ENCODE results near the gene SLC39A2. TPM values are rescaled to one million over a fixed set of nuclear protein-coding genes. Genes with fewer than 3 reads are reported as not detected.

Gene SLC39A2
- total and polyA plus RNA-seq, 9 of the 15 experiments (the other 6 are each of a cell fraction or from before 2014, with no cell fraction given) = 0.06 to 0.09 TPM; not detected in 7

DNA sequence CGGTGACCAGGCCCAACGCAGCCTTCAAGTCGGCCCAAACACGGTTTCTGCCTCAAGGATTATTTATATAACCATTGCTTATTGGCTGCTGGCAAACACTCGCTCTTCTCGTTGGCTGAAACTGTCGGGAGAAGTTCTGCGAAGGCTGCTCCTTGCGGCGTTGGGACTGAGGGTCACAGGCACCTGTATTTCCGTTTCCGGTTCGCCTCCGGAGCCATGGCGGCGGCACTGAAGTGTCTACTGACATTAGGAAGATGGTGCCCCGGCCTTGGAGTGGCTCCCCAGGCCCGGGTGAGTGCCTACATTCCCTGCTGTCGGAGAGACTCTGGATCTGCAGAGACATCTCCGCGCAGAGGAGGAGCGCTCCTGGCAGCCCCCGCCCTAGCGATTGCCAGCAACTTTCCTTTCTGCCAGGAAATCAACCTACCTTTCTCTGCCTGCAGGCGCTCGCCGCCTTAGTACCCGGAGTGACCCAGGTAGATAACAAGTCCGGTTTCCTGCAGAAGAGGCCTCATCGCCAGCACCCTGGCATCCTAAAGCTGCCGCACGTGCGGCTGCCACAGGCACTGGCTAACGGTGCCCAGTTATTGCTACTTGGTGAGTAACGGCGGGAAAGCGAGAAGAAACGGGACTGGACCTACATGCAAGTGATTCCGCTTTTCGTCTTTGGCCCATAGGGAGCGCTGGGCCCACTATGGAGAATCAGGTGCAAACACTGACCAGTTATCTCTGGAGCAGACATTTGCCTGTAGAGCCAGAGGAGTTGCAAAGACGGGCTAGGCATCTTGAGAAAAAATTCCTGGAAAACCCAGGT is 9.1 kb upstream of the SLC39A2 start, which contains the start of gene METTL17 (continued):
- TF ChIP-seq, protein P1, sequence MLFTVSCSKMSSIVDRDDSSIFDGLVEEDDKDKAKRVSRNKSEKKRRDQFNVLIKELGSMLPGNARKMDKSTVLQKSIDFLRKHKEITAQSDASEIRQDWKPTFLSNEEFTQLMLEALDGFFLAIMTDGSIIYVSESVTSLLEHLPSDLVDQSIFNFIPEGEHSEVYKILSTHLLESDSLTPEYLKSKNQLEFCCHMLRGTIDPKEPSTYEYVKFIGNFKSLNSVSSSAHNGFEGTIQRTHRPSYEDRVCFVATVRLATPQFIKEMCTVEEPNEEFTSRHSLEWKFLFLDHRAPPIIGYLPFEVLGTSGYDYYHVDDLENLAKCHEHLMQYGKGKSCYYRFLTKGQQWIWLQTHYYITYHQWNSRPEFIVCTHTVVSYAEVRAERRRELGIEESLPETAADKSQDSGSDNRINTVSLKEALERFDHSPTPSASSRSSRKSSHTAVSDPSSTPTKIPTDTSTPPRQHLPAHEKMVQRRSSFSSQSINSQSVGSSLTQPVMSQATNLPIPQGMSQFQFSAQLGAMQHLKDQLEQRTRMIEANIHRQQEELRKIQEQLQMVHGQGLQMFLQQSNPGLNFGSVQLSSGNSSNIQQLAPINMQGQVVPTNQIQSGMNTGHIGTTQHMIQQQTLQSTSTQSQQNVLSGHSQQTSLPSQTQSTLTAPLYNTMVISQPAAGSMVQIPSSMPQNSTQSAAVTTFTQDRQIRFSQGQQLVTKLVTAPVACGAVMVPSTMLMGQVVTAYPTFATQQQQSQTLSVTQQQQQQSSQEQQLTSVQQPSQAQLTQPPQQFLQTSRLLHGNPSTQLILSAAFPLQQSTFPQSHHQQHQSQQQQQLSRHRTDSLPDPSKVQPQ (CRISPR knock-in tag; IDR thresholded peaks at IDR 0.05; ENCODE audit: borderline replicate concordance) = no peak
- TF ChIP-seq FUS (optimal IDR thresholded peaks at IDR 0.05; ENCODE audit: low read depth, low read length) = no peak
- TF ChIP-seq TSC22D4 (tag; IDR thresholded peaks at IDR 0.05) = no peak
- no peak for TF ChIP-seq ZNF551 (CRISPR knock-in tag; IDR thresholded peaks at IDR 0.05)
- TF ChIP-seq, protein P2, sequence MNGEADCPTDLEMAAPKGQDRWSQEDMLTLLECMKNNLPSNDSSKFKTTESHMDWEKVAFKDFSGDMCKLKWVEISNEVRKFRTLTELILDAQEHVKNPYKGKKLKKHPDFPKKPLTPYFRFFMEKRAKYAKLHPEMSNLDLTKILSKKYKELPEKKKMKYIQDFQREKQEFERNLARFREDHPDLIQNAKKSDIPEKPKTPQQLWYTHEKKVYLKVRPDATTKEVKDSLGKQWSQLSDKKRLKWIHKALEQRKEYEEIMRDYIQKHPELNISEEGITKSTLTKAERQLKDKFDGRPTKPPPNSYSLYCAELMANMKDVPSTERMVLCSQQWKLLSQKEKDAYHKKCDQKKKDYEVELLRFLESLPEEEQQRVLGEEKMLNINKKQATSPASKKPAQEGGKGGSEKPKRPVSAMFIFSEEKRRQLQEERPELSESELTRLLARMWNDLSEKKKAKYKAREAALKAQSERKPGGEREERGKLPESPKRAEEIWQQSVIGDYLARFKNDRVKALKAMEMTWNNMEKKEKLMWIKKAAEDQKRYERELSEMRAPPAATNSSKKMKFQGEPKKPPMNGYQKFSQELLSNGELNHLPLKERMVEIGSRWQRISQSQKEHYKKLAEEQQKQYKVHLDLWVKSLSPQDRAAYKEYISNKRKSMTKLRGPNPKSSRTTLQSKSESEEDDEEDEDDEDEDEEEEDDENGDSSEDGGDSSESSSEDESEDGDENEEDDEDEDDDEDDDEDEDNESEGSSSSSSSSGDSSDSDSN (IDR thresholded peaks at IDR 0.05; ENCODE audit: borderline replicate concordance in 1 of 2, low read depth in 2 of 2, low read length in 2 of 2) = 0 out of 4 replicates have a peak, but pooled peaks of 1 of the 2 experiments have one; percentile 50
- TF ChIP-seq MYC (IDR thresholded peaks at IDR 0.05; ENCODE audit: low read depth, low read length) = no peak
- no peak for TF ChIP-seq MYC (CRISPR knock-in tag; IDR thresholded peaks at IDR 0.05; ENCODE audit: borderline replicate concordance, low read depth)
- no peak for TF ChIP-seq RCOR1 (IDR thresholded peaks at IDR 0.05; ENCODE audit: borderline replicate concordance in 1 of 2, low read depth in 2 of 2, low read length in 2 of 2)
- TF ChIP-seq, protein P3, sequence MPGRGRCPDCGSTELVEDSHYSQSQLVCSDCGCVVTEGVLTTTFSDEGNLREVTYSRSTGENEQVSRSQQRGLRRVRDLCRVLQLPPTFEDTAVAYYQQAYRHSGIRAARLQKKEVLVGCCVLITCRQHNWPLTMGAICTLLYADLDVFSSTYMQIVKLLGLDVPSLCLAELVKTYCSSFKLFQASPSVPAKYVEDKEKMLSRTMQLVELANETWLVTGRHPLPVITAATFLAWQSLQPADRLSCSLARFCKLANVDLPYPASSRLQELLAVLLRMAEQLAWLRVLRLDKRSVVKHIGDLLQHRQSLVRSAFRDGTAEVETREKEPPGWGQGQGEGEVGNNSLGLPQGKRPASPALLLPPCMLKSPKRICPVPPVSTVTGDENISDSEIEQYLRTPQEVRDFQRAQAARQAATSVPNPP (IDR thresholded peaks at IDR 0.05; ENCODE audit: borderline replicate concordance, insufficient read depth, insufficient read length) = no peak
- no peak for TF ChIP-seq PHB (CRISPR knock-in tag; IDR thresholded peaks at IDR 0.05)
- TF ChIP-seq TAF15 (IDR thresholded peaks at IDR 0.05; ENCODE audit: low read depth, low read length) = no peak
- no peak for TF ChIP-seq ZNF77 (CRISPR knock-in tag; IDR thresholded peaks at IDR 0.05)
- no peak for TF ChIP-seq ZNF212 (CRISPR knock-in tag; IDR thresholded peaks at IDR 0.05)
- no peak for TF ChIP-seq CBFA2T2 (conservative IDR thresholded peaks at IDR 0.05)
- TF ChIP-seq, protein P4, sequence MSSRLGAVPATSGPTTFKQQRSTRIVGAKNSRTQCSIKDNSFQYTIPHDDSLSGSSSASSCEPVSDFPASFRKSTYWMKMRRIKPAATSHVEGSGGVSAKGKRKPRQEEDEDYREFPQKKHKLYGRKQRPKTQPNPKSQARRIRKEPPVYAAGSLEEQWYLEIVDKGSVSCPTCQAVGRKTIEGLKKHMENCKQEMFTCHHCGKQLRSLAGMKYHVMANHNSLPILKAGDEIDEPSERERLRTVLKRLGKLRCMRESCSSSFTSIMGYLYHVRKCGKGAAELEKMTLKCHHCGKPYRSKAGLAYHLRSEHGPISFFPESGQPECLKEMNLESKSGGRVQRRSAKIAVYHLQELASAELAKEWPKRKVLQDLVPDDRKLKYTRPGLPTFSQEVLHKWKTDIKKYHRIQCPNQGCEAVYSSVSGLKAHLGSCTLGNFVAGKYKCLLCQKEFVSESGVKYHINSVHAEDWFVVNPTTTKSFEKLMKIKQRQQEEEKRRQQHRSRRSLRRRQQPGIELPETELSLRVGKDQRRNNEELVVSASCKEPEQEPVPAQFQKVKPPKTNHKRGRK (tag; IDR thresholded peaks at IDR 0.05) = no peak
- no peak for TF ChIP-seq POLR3A (IDR thresholded peaks at IDR 0.05; ENCODE audit: borderline replicate concordance, extremely low read depth, insufficient read depth, insufficient read length)
- peak; percentile 97 for TF ChIP-seq ASH1L (IDR thresholded peaks at IDR 0.05; ENCODE audit: borderline replicate concordance, low read depth, partially characterized antibody)
- no peak for TF ChIP-seq EGR1 (conservative IDR thresholded peaks at IDR 0.05)
- TF ChIP-seq MTA3 (IDR thresholded peaks at IDR 0.05; ENCODE audit: borderline replicate concordance) = no peak
- no peak for TF ChIP-seq SMARCC2 (IDR thresholded peaks at IDR 0.05; ENCODE audit: low read depth)

Data from K562 (cell line).